Smooth muscle cell (in vitro differentiated cells): ENCODE results near the gene CDH22. TPM values are rescaled to one million over a fixed set of nuclear protein-coding genes. Genes with fewer than 3 reads are reported as not detected.

Experiments used
- DNase-seq: peaks from one replicate; lab custom pipeline; 2025; ENCODE audit not compliant: unreplicated experiment; lab: John Stamatoyannopoulos, UW
- H2AFZ ChIP-seq: fragments of 200-600 bp; sonication (generic); 2 replicates; pipeline ENCODE4 v1.6.0; 2016; ENCODE audit warnings: antibody characterized with exemption, low read depth, mild to moderate bottlenecking
- H3F3A ChIP-seq: fragments of 200-600 bp; sonication (generic); 2 replicates; pipeline ENCODE4 v1.6.0; 2017; ENCODE audit warnings: antibody characterized with exemption, low read depth
- H3K27ac ChIP-seq: fragments of 200-600 bp; sonication (generic); 2 replicates; pipeline ENCODE4 v1.5.1; 2016; ENCODE audit warnings: low read depth, mild to moderate bottlenecking
- H3K27me3 ChIP-seq: fragments of 200-600 bp; sonication (generic); 2 replicates; pipeline ENCODE4 v1.6.1; 2016; ENCODE audit warnings: low read depth, mild to moderate bottlenecking
- H3K36me3 ChIP-seq: fragments of 200-600 bp; sonication (generic); 2 replicates; pipeline ENCODE4 v1.5.1; 2016; ENCODE audit warnings: low read depth
- H3K4me1 ChIP-seq: fragments of 200-600 bp; sonication (generic); 2 replicates; pipeline ENCODE4 v1.5.1; 2016; ENCODE audit warnings: low read depth
- H3K4me2 ChIP-seq: fragments of 200-600 bp; sonication (generic); 2 replicates; pipeline ENCODE4 v1.6.0; 2016; ENCODE audit warnings: mild to moderate bottlenecking
- H3K4me3 ChIP-seq: fragments of 200-600 bp; sonication (generic); 2 replicates; pipeline ENCODE4 v1.5.1; 2016; ENCODE audit warnings: mild to moderate bottlenecking
- H3K79me2 ChIP-seq: fragments of 200-600 bp; sonication (generic); 2 replicates; pipeline ENCODE4 v1.6.0; 2016; ENCODE audit warnings: low read depth, mild to moderate bottlenecking
- H3K9ac ChIP-seq: fragments of 200-600 bp; sonication (generic); 2 replicates; pipeline ENCODE4 v1.6.0; 2016; ENCODE audit warnings: low read depth
- H3K9me3 ChIP-seq: fragments of 200-600 bp; sonication (generic); replicated peaks from 2 replicates; pipeline ENCODE4 v1.5.1; 2016; ENCODE audit warnings: low read depth
- H4K20me1 ChIP-seq: fragments of 200-600 bp; sonication (generic); 2 replicates; pipeline ENCODE4 v1.6.0; 2016; ENCODE audit warnings: low read depth
- WGBS: methylation state at CpG from one replicate; pipeline ENCODE4 v1.1.7; 2016; ENCODE audit warnings: low lambda C conversion rate; 5-methylcytosine and 5-hydroxymethylcytosine counted together
- polyA plus RNA-seq: library from polyadenylated mRNA; unstranded; fragments of >200 nt; fragmentation: Nextera tagmentation; extraction: Ambion mirVana; gene quantifications from 2 replicates; pipeline ENCODE4 v1.2.1, GENCODE V29; 2016
- total RNA-seq: library from RNA; depleted of rRNA; stranded (reverse); fragments of >200 nt; gene quantifications from 2 replicates; pipeline ENCODE4 v1.2.3, GENCODE V29; 2014
- TF ChIP-seq, protein P1 (sequence below): fragments of 200-600 bp; sonication (generic); IDR thresholded peaks from 2 replicates; pipeline ENCODE4 v1.5.1; 2017; ENCODE audit warnings: borderline replicate concordance, mild to moderate bottlenecking, antibody characterized with exemption; ENCODE audit not compliant: insufficient read depth, poor library complexity, severe bottlenecking

The CDH22 gene
- total and polyA plus RNA-seq, 2 experiments from 2014 or later = not detected

DNA sequence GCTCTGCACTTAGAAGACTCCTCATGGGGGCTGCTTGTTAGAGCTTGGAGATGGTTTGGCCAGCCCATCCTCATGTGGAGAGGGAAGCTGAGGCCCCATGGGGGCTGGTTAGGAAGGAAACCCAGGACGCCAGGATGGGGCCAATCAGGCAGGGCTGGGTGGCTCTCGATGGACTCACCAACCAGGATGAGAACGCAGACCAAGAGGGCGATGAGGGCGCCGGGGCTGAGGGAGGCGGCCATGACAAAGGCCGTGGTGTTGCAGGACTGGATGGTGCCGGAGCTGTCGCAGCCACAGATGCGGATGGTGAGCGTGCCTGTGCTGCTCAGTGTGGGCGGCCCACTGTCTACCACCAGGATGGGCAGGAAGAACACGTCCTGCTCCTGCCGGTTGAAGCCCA, 130.5 kb downstream of the CDH22 start:
- TF ChIP-seq, protein P1, sequence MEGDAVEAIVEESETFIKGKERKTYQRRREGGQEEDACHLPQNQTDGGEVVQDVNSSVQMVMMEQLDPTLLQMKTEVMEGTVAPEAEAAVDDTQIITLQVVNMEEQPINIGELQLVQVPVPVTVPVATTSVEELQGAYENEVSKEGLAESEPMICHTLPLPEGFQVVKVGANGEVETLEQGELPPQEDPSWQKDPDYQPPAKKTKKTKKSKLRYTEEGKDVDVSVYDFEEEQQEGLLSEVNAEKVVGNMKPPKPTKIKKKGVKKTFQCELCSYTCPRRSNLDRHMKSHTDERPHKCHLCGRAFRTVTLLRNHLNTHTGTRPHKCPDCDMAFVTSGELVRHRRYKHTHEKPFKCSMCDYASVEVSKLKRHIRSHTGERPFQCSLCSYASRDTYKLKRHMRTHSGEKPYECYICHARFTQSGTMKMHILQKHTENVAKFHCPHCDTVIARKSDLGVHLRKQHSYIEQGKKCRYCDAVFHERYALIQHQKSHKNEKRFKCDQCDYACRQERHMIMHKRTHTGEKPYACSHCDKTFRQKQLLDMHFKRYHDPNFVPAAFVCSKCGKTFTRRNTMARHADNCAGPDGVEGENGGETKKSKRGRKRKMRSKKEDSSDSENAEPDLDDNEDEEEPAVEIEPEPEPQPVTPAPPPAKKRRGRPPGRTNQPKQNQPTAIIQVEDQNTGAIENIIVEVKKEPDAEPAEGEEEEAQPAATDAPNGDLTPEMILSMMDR = no peak
- Histone ChIP-seq H3K79me2 (no peaks in the 10 kb centered on the region), H2AFZ (no peak overlapping the region), H3K4me3 (no peak overlapping the region), H4K20me1 (no peaks in the 10 kb centered on the region), H3K27ac (no peak overlapping the region), H3K4me1 (no peaks in the 10 kb centered on the region), H3K4me2 (no peak overlapping the region), H3F3A (no peaks in the 10 kb centered on the region), H3K9ac (no peak overlapping the region), H3K36me3 (no peaks in the 10 kb centered on the region), H3K27me3 (peaks cover 61% of the 10 kb centered on the region), H3K9me3 (no peaks in the 10 kb centered on the region)
- DNase-seq = no peak
- WGBS = 92% methylated on average over 15 of the region's 15 CpGs

- Histone ChIP-seq H3K4me1 (no peaks in the 10 kb centered on the region), H3K9ac (no peak overlapping the region), H2AFZ (no peak overlapping the region), H3K79me2 (no peaks in the 10 kb centered on the region), H3K27me3 (peaks cover 63% of the 10 kb centered on the region), H4K20me1 (no peaks in the 10 kb centered on the region), H3K4me3 (no peak overlapping the region), H3K36me3 (no peaks in the 10 kb centered on the region), H3K27ac (no peak overlapping the region), H3F3A (no peaks in the 10 kb centered on the region), H3K9me3 (no peaks in the 10 kb centered on the region), H3K4me2 (no peak overlapping the region)
- TF ChIP-seq, protein P1 = no peak
- no peak for DNase-seq
- 92% methylated on average over 13 of the region's 13 CpGs for WGBS
Measured at GRCh38 chr20:46176739-46177378, 131.4 kb downstream of the CDH22 start.

DNA sequence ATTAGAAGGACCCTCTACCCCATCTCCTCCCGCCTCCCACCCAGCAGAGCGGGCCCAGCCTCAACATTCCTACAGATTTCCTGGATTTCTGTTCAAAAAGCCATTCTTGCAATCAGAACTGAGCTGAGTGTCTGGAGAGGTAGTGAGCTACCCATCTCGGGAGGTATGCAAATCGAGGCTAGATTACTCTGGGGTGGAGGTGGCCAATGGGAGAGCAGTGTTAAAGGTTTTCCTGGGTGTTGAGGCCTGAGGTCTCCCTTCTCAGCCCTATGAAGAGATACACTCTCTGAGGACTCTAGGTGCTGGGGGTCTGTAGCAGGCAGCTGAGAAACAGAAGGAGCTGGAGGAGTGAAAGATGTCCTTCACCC, 133.2 kb downstream of the CDH22 start:
- Histone ChIP-seq H3K4me1 (no peaks in the 10 kb centered on the region), H3K27me3 (peaks cover 65% of the 10 kb centered on the region)
- WGBS = 91% methylated on average over 4 of the region's 4 CpGs

More for the DNA sequence above, 133.2 kb downstream of the CDH22 start:
- TF ChIP-seq, protein P1 = no peak
- no peaks in the 10 kb centered on the region for H4K20me1 ChIP-seq
- H3K9me3 ChIP-seq = no peaks in the 10 kb centered on the region
- no peak overlapping the region for H3K9ac ChIP-seq
- no peak overlapping the region for H3K4me3 ChIP-seq
- no peak for DNase-seq
- H3K4me2 ChIP-seq = no peak overlapping the region
- no peaks in the 10 kb centered on the region for H3K36me3 ChIP-seq
- no peaks in the 10 kb centered on the region for H3K79me2 ChIP-seq
- H3K27ac ChIP-seq = no peak overlapping the region
- no peaks in the 10 kb centered on the region for H3F3A ChIP-seq
- H2AFZ ChIP-seq = no peak overlapping the region
